Fibroblast of lung (primary cell): Measurements from ENCODE around the gene PPM1K.

ENCODE experiments used
- EZH2 ChIP-seq: IDR thresholded peaks from 2 replicates; pipeline ENCODE4 v1.5.1; 2012; ENCODE audit warnings: low read length, control low read depth, mild to moderate bottlenecking; ENCODE audit errors: missing control alignments
- TF ChIP-seq, protein P1 (sequence below), 2 donors: IDR thresholded peaks in 1 of 2; conservative IDR thresholded peaks in 1 of 2; 1 replicate in 1 of 2; 2 replicates in 1 of 2; pipeline ENCODE4 v1.5.1; 2011 to 2012; ENCODE audit warnings: low read length in 2 of 2, control low read depth in 1 of 2, inconsistent platforms in 1 of 2, low read depth in 1 of 2, mild to moderate bottlenecking in 1 of 2

DNA sequence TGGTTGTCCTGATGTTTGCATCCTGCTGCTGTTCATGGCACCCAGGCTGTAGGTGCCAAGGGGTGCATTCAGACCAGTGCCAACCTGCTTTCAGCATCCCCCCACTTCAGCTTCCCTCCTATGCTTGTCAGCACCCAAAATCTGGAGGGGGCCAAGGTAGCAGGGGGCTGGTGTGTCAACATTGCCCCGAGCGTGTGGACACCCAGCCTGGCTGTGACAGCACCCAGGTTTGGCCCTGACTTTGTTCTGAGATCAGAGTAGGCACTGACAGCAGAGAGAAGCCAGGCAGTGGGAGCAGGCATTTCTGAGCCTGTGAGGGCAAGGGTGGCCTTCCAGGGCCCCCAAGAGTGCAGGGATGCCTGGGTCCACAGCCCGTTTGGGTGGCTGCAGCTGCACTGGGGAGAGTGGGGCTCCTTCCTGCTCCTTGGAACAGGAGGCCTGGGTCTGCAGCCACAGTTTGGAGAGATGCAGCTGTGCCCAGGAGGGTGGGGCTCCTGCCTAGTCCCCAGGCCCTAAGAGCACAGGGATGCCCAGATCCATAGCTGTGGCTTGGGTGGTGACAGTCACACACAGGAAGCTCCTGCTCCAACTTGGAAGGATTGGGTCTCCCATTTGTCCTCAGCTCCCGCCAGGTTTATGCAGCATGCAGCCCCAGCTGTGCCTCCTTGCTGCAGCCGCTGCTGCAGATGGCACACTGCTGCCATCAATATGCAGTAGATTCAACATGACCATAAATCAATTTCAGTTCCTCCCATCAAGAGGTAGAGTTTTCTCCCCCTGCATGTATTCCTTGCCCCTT lies 12.3 kb upstream of the PPM1K start:
- TF ChIP-seq, protein P1, sequence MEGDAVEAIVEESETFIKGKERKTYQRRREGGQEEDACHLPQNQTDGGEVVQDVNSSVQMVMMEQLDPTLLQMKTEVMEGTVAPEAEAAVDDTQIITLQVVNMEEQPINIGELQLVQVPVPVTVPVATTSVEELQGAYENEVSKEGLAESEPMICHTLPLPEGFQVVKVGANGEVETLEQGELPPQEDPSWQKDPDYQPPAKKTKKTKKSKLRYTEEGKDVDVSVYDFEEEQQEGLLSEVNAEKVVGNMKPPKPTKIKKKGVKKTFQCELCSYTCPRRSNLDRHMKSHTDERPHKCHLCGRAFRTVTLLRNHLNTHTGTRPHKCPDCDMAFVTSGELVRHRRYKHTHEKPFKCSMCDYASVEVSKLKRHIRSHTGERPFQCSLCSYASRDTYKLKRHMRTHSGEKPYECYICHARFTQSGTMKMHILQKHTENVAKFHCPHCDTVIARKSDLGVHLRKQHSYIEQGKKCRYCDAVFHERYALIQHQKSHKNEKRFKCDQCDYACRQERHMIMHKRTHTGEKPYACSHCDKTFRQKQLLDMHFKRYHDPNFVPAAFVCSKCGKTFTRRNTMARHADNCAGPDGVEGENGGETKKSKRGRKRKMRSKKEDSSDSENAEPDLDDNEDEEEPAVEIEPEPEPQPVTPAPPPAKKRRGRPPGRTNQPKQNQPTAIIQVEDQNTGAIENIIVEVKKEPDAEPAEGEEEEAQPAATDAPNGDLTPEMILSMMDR (conservative IDR thresholded peaks at IDR 0.05 in 1 of 2, IDR thresholded peaks at IDR 0.05 in 1 of 2; ENCODE audit: low read depth in 1 of 2, low read length in 2 of 2) = no peak
- TF ChIP-seq EZH2 = no peak
